ENCODE results near the gene ARHGAP4. TPM values are rescaled to one million over a fixed set of nuclear protein-coding genes. Genes with fewer than 3 reads are reported as not detected.

ARHGAP4 gene
- total RNA-seq, 3 donors from 2014 or later (not counting 1 experiment from before 2014, with no cell fraction given) = 352 to 398 (median 384) TPM

GRCh38 chrX:153938226-153938786, 12.2 kb upstream of the ARHGAP4 start:
- no peak overlapping the region for H3K4me3 Mint-ChIP-seq
- Histone ChIP-seq H3K27me3 (ENCODE audit: control insufficient read depth, insufficient read depth, low read length) (no peaks in the 10 kb centered on the region), H3K4me1 (ENCODE audit: control insufficient read depth, insufficient read depth, low read length) (peaks cover 26% of the 10 kb centered on the region), H3K27ac (ENCODE audit: low read length) (no peak overlapping the region), H3K9me3 (ENCODE audit: control insufficient read depth, insufficient read depth, low read length) (no peaks in the 10 kb centered on the region), H3K4me3 (ENCODE audit: low read length) (no peak overlapping the region), H3K36me3 (ENCODE audit: control insufficient read depth, insufficient read depth, low read length) (no peaks in the 10 kb centered on the region)
- H3K9me3 Mint-ChIP-seq = no peaks in the 10 kb centered on the region
- 81% methylated on average over 10 of the region's 10 CpGs for WGBS (ENCODE audit: insufficient coverage)
- no peak overlapping the region for H3K27ac Mint-ChIP-seq
- intact Hi-C loops (cut with micrococcal nuclease) = no loop called here
- DNase-seq = no peak
- H3K4me1 Mint-ChIP-seq = peaks cover 5 to 16% of the 10 kb centered on the region in 2 donors
- TF ChIP-seq CTCF (IDR thresholded peaks at IDR 0.05) = no peak
- H3K36me3 Mint-ChIP-seq = no peaks in the 10 kb centered on the region
- no peak for ATAC-seq
- H3K27me3 Mint-ChIP-seq (ENCODE audit: low read depth in 2 of 2) = no peaks in the 10 kb centered on the region

GRCh38 chrX:153937056-153937455, 11.0 kb upstream of the ARHGAP4 start:
- H3K4me1 ChIP-seq (ENCODE audit: control insufficient read depth, insufficient read depth, low read length) = peaks cover 26% of the 10 kb centered on the region
- Mint-ChIP-seq H3K27ac (peak overlapping the region in 1 of 2 donors; percentile 60), H3K4me1 (peaks cover 5 to 16% of the 10 kb centered on the region in 2 donors), H3K27me3 (ENCODE audit: low read depth in 2 of 2) (no peaks in the 10 kb centered on the region), H3K9me3 (no peaks in the 10 kb centered on the region), H3K4me3 (no peak overlapping the region), H3K36me3 (no peaks in the 10 kb centered on the region)
- H3K27ac ChIP-seq (ENCODE audit: low read length) = no peak overlapping the region
- DNase-seq (no peak), ATAC-seq (no peak)
- no peaks in the 10 kb centered on the region for H3K9me3 ChIP-seq (ENCODE audit: control insufficient read depth, insufficient read depth, low read length)
- intact Hi-C loops (cut with micrococcal nuclease) = no loop called here
- no peak overlapping the region for H3K4me3 ChIP-seq (ENCODE audit: low read length)
- H3K36me3 ChIP-seq (ENCODE audit: control insufficient read depth, insufficient read depth, low read length) = peaks cover 3% of the 10 kb centered on the region
- TF ChIP-seq CTCF (IDR thresholded peaks at IDR 0.05) = no peak
- WGBS (ENCODE audit: insufficient coverage) = 100% methylated on average over 2 of the region's 3 CpGs
- no peaks in the 10 kb centered on the region for H3K27me3 ChIP-seq (ENCODE audit: control insufficient read depth, insufficient read depth, low read length)

GRCh38 chrX:153935326-153935851, 9.3 kb upstream of the ARHGAP4 start:
- Histone ChIP-seq H3K9me3 (ENCODE audit: control insufficient read depth, insufficient read depth, low read length) (no peaks in the 10 kb centered on the region), H3K36me3 (ENCODE audit: control insufficient read depth, insufficient read depth, low read length) (peaks cover 19% of the 10 kb centered on the region), H3K27me3 (ENCODE audit: control insufficient read depth, insufficient read depth, low read length) (no peaks in the 10 kb centered on the region), H3K27ac (ENCODE audit: low read length) (no peak overlapping the region), H3K4me1 (ENCODE audit: control insufficient read depth, insufficient read depth, low read length) (peaks cover 17% of the 10 kb centered on the region), H3K4me3 (ENCODE audit: low read length) (peak overlapping the region; percentile 39)
- no peak for DNase-seq
- intact Hi-C loops (cut with micrococcal nuclease) = no loop called here
- H3K4me3 Mint-ChIP-seq = peak overlapping the region; percentile 57
- H3K27ac Mint-ChIP-seq = no peak overlapping the region
- H3K36me3 Mint-ChIP-seq = no peaks in the 10 kb centered on the region
- ATAC-seq = no peak
- H3K4me1 Mint-ChIP-seq = peaks cover 4 to 18% of the 10 kb centered on the region in 2 donors
- TF ChIP-seq CTCF (IDR thresholded peaks at IDR 0.05) = no peak
- no peaks in the 10 kb centered on the region for H3K9me3 Mint-ChIP-seq
- no peaks in the 10 kb centered on the region for H3K27me3 Mint-ChIP-seq (ENCODE audit: low read depth in 2 of 2)
- 35% methylated on average over 25 of the region's 32 CpGs for WGBS (ENCODE audit: insufficient coverage)
